H1 (cell line): ENCODE data around the gene GRID1. TPM values are rescaled to one million over a fixed set of nuclear protein-coding genes. Genes with fewer than 3 reads are reported as not detected.

Source experiments
- CTCF ChIA-PET: fragments of 300-600 bp; sonication (Branson Sonifier 250); formaldehyde crosslinking; loops from one replicate; lab custom pipeline; 2021; ENCODE audit not compliant: partially characterized antibody; lab: Charles Lee
- POLR2A ChIA-PET: fragments of 300-600 bp; sonication (Branson Sonifier 250); formaldehyde crosslinking; loops from one replicate; lab custom pipeline; 2021; ENCODE audit warnings: inconsistent platforms; ENCODE audit not compliant: partially characterized antibody; lab: Charles Lee
- DNase-seq, 2 experiments: peaks; one replicate each; pipeline versions ENCODE4 v3.0.0 to v3.0.0-alpha.2; 2010 to 2022; ENCODE audit warnings: low spot score in 2 of 2, low read depth in 1 of 2, mixed read lengths in 1 of 2
- FAIRE-seq: peaks from 2 replicates; lab custom pipeline; 2011; peaks lifted over from hg19 to GRCh38; lab: Jason Lieb, UNC
- H2AFZ ChIP-seq: 2 replicates; pipeline ENCODE4 v1.8.1; 2012; ENCODE audit warnings: low read length, inconsistent platforms
- H2AK5ac ChIP-seq: 2 replicates; pipeline ENCODE4 v1.6.1; 2013; ENCODE audit warnings: low read depth, low read length
- H2BK120ac ChIP-seq: replicated peaks from 2 replicates; pipeline ENCODE3; 2013; ENCODE audit warnings: low read depth, low read length, inconsistent platforms
- H2BK12ac ChIP-seq: 2 replicates; pipeline ENCODE4 v1.6.1; 2013; ENCODE audit warnings: low read depth, low read length
- H2BK15ac ChIP-seq: 2 replicates; pipeline ENCODE4 v1.6.1; 2013; ENCODE audit warnings: low read length
- H2BK20ac ChIP-seq: 2 replicates; pipeline ENCODE4 v1.6.1; 2013; ENCODE audit warnings: low read length
- H2BK5ac ChIP-seq: 2 replicates; pipeline ENCODE4 v1.6.1; 2013; ENCODE audit warnings: low read depth, low read length
- H3K14ac ChIP-seq: 2 replicates; pipeline ENCODE4 v1.6.1; 2013; ENCODE audit warnings: inconsistent platforms; ENCODE audit not compliant: insufficient read length
- H3K18ac ChIP-seq: 2 replicates; pipeline ENCODE4 v1.6.1; 2013; ENCODE audit warnings: low read length; ENCODE audit errors: extremely low read depth
- H3K23ac ChIP-seq: 2 replicates; pipeline ENCODE4 v1.6.1; 2013; ENCODE audit warnings: inconsistent platforms; ENCODE audit not compliant: insufficient read length
- H3K23me2 ChIP-seq: 2 replicates; pipeline ENCODE4 v1.6.1; 2013; ENCODE audit warnings: low read depth, low read length
- H3K27ac ChIP-seq: 2 replicates; pipeline ENCODE4 v1.6.1; 2011; ENCODE audit warnings: low read depth, low read length, inconsistent platforms
- H3K27me3 ChIP-seq, 4 experiments: replicated peaks in 1 of 4; 1 replicate in 1 of 4; 2 replicates in 3 of 4; pipeline versions ENCODE4 v1.6.1 to v1.8.1; 2011 to 2013; ENCODE audit warnings: low read length in 3 of 4, mild to moderate bottlenecking in 3 of 4, inconsistent platforms in 2 of 4, mixed read lengths in 2 of 4, moderate library complexity in 1 of 4; ENCODE audit not compliant: control insufficient read depth in 3 of 4, insufficient read depth in 3 of 4; ENCODE audit errors: extremely low read depth in 1 of 4
- H3K36me3 ChIP-seq, 4 experiments: 2 replicates each; pipeline versions ENCODE4 v1.6.1 to v1.8.1; 2011 to 2013; ENCODE audit warnings: mild to moderate bottlenecking in 4 of 4, low read length in 3 of 4, moderate library complexity in 2 of 4, control low read depth in 1 of 4, inconsistent platforms in 1 of 4; ENCODE audit not compliant: insufficient read depth in 4 of 4, control insufficient read depth in 2 of 4
- H3K4ac ChIP-seq: replicated peaks from 2 replicates; pipeline ENCODE3; 2013; ENCODE audit warnings: low read length, low read depth, mixed read lengths, inconsistent platforms; ENCODE audit not compliant: insufficient read length
- H3K4me1 ChIP-seq, 4 experiments: replicated peaks in 1 of 4; 1 replicate in 1 of 4; 2 replicates in 3 of 4; pipeline versions ENCODE4 v1.6.1 to v1.8.1; 2011 to 2013; ENCODE audit warnings: low read length in 3 of 4, inconsistent platforms in 2 of 4, mixed read lengths in 1 of 4; ENCODE audit not compliant: insufficient read depth in 4 of 4, control insufficient read depth in 3 of 4
- H3K4me2 ChIP-seq, 2 experiments: 2 replicates each; pipeline versions ENCODE4 v1.6.1 to v1.8.1; 2011 to 2013; ENCODE audit warnings: low read depth in 2 of 2, low read length in 2 of 2, control low read depth in 1 of 2, inconsistent platforms in 1 of 2, mild to moderate bottlenecking in 1 of 2; ENCODE audit not compliant: insufficient read depth in 1 of 2
- H3K4me3 ChIP-seq, 4 experiments: fragments of 200-600, 300-600 bp in 1 of 4; sonication (generic), shearing (Covaris generic), sonication (Bioruptor Twin) in 1 of 4; 2 replicates each; pipeline versions ENCODE4 v1.5.1 to v1.8.1; 2011 to 2016; ENCODE audit warnings: low read length in 4 of 4, low read depth in 3 of 4, control low read depth in 2 of 4, inconsistent platforms in 2 of 4, mild to moderate bottlenecking in 2 of 4, mixed read lengths in 1 of 4, moderate library complexity in 1 of 4; ENCODE audit not compliant: insufficient read depth in 2 of 4; ENCODE audit errors: extremely low read depth in 1 of 4
- H3K56ac ChIP-seq: replicated peaks from 2 replicates; pipeline ENCODE3; 2013; ENCODE audit warnings: low read depth, mild to moderate bottlenecking, mixed read lengths, low read length, inconsistent platforms; ENCODE audit not compliant: insufficient read length
- H3K79me1 ChIP-seq: 2 replicates; pipeline ENCODE4 v1.6.1; 2013; ENCODE audit warnings: low read depth, low read length, control low read depth
- H3K79me2 ChIP-seq, 2 experiments: 2 replicates each; pipeline versions ENCODE4 v1.6.1 to v1.8.1; 2012 to 2013; ENCODE audit warnings: low read length in 2 of 2, mild to moderate bottlenecking in 2 of 2, inconsistent platforms in 1 of 2; ENCODE audit not compliant: insufficient read depth in 2 of 2, control insufficient read depth in 1 of 2
- H3K9ac ChIP-seq, 4 experiments: replicated peaks in 1 of 4; 1 replicate in 1 of 4; 2 replicates in 3 of 4; pipeline versions ENCODE4 v1.6.1 to v1.8.1; 2011 to 2013; ENCODE audit warnings: low read depth in 3 of 4, low read length in 3 of 4, control low read depth in 2 of 4, mild to moderate bottlenecking in 2 of 4, moderate library complexity in 2 of 4, inconsistent platforms in 1 of 4; ENCODE audit errors: extremely low read depth in 1 of 4
- H3K9me3 ChIP-seq, 2 experiments: 2 replicates each; pipeline versions ENCODE4 v1.6.1 to v1.8.1; 2012 to 2013; ENCODE audit warnings: mild to moderate bottlenecking in 2 of 2, moderate library complexity in 2 of 2, control low read depth in 1 of 2, inconsistent platforms in 1 of 2, low read depth in 1 of 2, low read length in 1 of 2, mixed read lengths in 1 of 2; ENCODE audit not compliant: insufficient read depth in 2 of 2
- H4K20me1 ChIP-seq, 2 experiments: replicated peaks in 1 of 2; 2 replicates each; pipeline versions ENCODE3 to v1.8.1; 2011 to 2013; ENCODE audit warnings: inconsistent platforms in 2 of 2, low read length in 2 of 2, mild to moderate bottlenecking in 1 of 2; ENCODE audit not compliant: insufficient read depth in 2 of 2, control insufficient read depth in 1 of 2
- H4K5ac ChIP-seq: 2 replicates; pipeline ENCODE4 v1.6.1; 2013; ENCODE audit warnings: low read length, low read depth, mixed read lengths, inconsistent platforms; ENCODE audit not compliant: insufficient read length
- H4K8ac ChIP-seq: 2 replicates; pipeline ENCODE4 v1.8.0; 2013; ENCODE audit warnings: mild to moderate bottlenecking, moderate library complexity, low read length, inconsistent platforms; ENCODE audit not compliant: insufficient read depth; ENCODE audit errors: extremely low read depth
- H4K91ac ChIP-seq: replicated peaks from 2 replicates; pipeline ENCODE3; 2013; ENCODE audit warnings: low read length, mixed read lengths, inconsistent platforms; ENCODE audit not compliant: insufficient read length
- CBX8 ChIP-seq: fragments of 300-800, 300-1000 bp; sonication (generic); IDR thresholded peaks from 2 replicates; pipeline ENCODE4 v1.7.1; 2016; ENCODE audit warnings: low read depth, low read length, borderline replicate concordance
- CTCF ChIP-seq, 3 experiments: IDR thresholded peaks; 1 replicate in 2 of 3; 2 replicates in 1 of 3; pipeline versions ENCODE4 v1.5.1 to v1.6.1; 2011; ENCODE audit warnings: low read length in 3 of 3, mild to moderate bottlenecking in 3 of 3, inconsistent platforms in 2 of 3, low read depth in 1 of 3, moderate library complexity in 1 of 3; ENCODE audit not compliant: insufficient read depth in 1 of 3; ENCODE audit errors: control extremely low read depth in 1 of 3
- HDAC2 ChIP-seq, 2 experiments: fragments of 300-600 bp in 1 of 2; sonication (generic) in 1 of 2; IDR thresholded peaks; 2 replicates each; pipeline ENCODE4 v1.6.1; 2011 to 2012; ENCODE audit warnings: low read depth in 2 of 2, low read length in 2 of 2, mild to moderate bottlenecking in 2 of 2, moderate library complexity in 2 of 2, borderline replicate concordance in 1 of 2, inconsistent platforms in 1 of 2
- KDM1A ChIP-seq: fragments of 200-600, 300-600 bp; sonication (generic); IDR thresholded peaks from 2 replicates; pipeline ENCODE4 v1.7.1; 2016; ENCODE audit warnings: mild to moderate bottlenecking, low read length, borderline replicate concordance
- POLR2AphosphoS5 ChIP-seq: IDR thresholded peaks from 2 replicates; pipeline ENCODE4 v1.6.1; 2011; ENCODE audit warnings: low read depth, low read length
- SAP30 ChIP-seq: fragments of 300-600 bp; sonication (generic); IDR thresholded peaks from 2 replicates; pipeline ENCODE4 v1.7.1; 2012; ENCODE audit warnings: low read length, moderate library complexity, mild to moderate bottlenecking, inconsistent platforms; ENCODE audit not compliant: insufficient read depth, insufficient replicate concordance
- TBP ChIP-seq: IDR thresholded peaks from 2 replicates; pipeline ENCODE4 v1.6.1; 2011; ENCODE audit warnings: low read depth, low read length, improper control_type of control experiment
- TEAD4 ChIP-seq: IDR thresholded peaks from 2 replicates; pipeline ENCODE4 v1.6.1; 2012; ENCODE audit warnings: low read depth, low read length, inconsistent platforms, mixed read lengths
- WGBS, 2 experiments: shearing (Covaris generic) in 1 of 2; methylation state at CpG; one replicate each; pipeline versions ENCODE4 v1.1.6 to v1.1.7; 2013 to 2015; ENCODE audit warnings: low lambda C conversion rate in 2 of 2, mixed read lengths in 2 of 2, inconsistent platforms in 1 of 2, low coverage in 1 of 2, missing lambda C conversion rate in 1 of 2; ENCODE audit not compliant: insufficient replicate concordance in 2 of 2, insufficient coverage in 1 of 2, insufficient read length in 1 of 2; ENCODE audit errors: extremely low coverage in 1 of 2, missing lambda C conversion rate in 1 of 2; 5-methylcytosine and 5-hydroxymethylcytosine counted together
- polyA plus RNA-seq, 7 experiments: library from polyadenylated mRNA; depleted of rRNA in 3 of 7; stranded (reverse) in 5 of 7; unstranded in 2 of 7; fragments of >200 nt in 5 of 7; fragments of 200-250 nt in 2 of 7; gene quantifications; 1 replicate in 5 of 7; 2 replicates in 1 of 7; 4 replicates in 1 of 7; pipeline versions ENCODE4 v1.2.1 to v1.2.3, GENCODE V29; 2011 to 2013; ENCODE audit warnings: missing spikeins in 2 of 7, mixed read lengths in 2 of 7
- total RNA-seq: library from RNA; stranded (reverse); fragmentation: NEBNext Ultra II Directional; extraction: Animal tissue kit (Norgen Biotek cat#: 25700); gene quantifications from 2 replicates; pipeline ENCODE4 v1.2.1, GENCODE V29; 2021
- TF ChIP-seq, protein P1 (sequence below): IDR thresholded peaks from 2 replicates; pipeline ENCODE4 v1.6.1; 2012; ENCODE audit warnings: inconsistent platforms

GRID1 gene
- total and polyA plus RNA-seq, 2 of the 8 experiments (the other 6 are each of a cell fraction or from before 2014, with no cell fraction given), result 0.22 to 0.30 TPM

GRCh38 chr10:86254526-86255174 lies 111.9 kb downstream of the GRID1 start:
- POLR2A ChIA-PET, result interaction anchor here (1.1 kb wide), 1 partner anchor 12 kb away, joined by 3 read pairs; no protein-coding TSS in a partner anchor
- H2BK5ac ChIP-seq, result no peak overlapping the region
- H3K79me2 ChIP-seq, result no peaks in the 10 kb centered on the region
- no peak overlapping the region for H3K23ac ChIP-seq
- no peak overlapping the region for H3K4ac ChIP-seq
- no peaks in the 10 kb centered on the region for H4K20me1 ChIP-seq
- H3K36me3 ChIP-seq, result no peaks in the 10 kb centered on the region; a peak in 1 of 8 replicates
- H3K4me2 ChIP-seq, result no peak overlapping the region
- H3K14ac ChIP-seq, result no peak overlapping the region
- no peaks in the 10 kb centered on the region; the same call in 1 of the 2 replicates for H3K23me2 ChIP-seq
- H2BK20ac ChIP-seq, result no peak overlapping the region
- WGBS, 2 experiments, result 65% methylated on average over 6 of the region's 6 CpGs; no CpG with 5 or more reads in 1 of the 2 experiments
- no peak overlapping the region for H3K9ac ChIP-seq
- H3K27ac ChIP-seq, result no peak overlapping the region
- no peak overlapping the region for H4K5ac ChIP-seq
- H2BK120ac ChIP-seq, result no peak overlapping the region
- H3K79me1 ChIP-seq, result no peaks in the 10 kb centered on the region
- peaks cover 6 to 8% of the 10 kb centered on the region in 2 experiments for H3K9me3 ChIP-seq
- no peak overlapping the region for H2BK15ac ChIP-seq
- H3K4me3 ChIP-seq, result no peak overlapping the region
- no peak overlapping the region for H3K56ac ChIP-seq
- CTCF ChIA-PET, result interaction anchor here (0.7 to 15.7 kb wide), 16 partner anchors 8 to 141 kb away, joined by 3 to 137 read pairs (median 4); no protein-coding TSS in a partner anchor
- FAIRE-seq (no peak), DNase-seq (peak in 1 of 2 experiments; percentile 45)
- peaks cover 0 to 6% (median 5%) of the 10 kb centered on the region in 4 experiments; a peak in 4 of 7 replicates for H3K4me1 ChIP-seq
- H2AFZ ChIP-seq, result no peak overlapping the region
- H2BK12ac ChIP-seq, result no peak overlapping the region
- H4K8ac ChIP-seq, result no peak overlapping the region
- no peaks in the 10 kb centered on the region; a peak in 1 of 7 replicates for H3K27me3 ChIP-seq
- H4K91ac ChIP-seq, result no peak overlapping the region
- no peak overlapping the region for H3K18ac ChIP-seq
- no peak overlapping the region for H2AK5ac ChIP-seq
- TF ChIP-seq CTCF (IDR thresholded peaks at IDR 0.05; ENCODE audit: control extremely low read depth in 1 of 3, insufficient read depth in 1 of 3, low read depth in 1 of 3, low read length in 3 of 3), result no peak
- TF ChIP-seq HDAC2 (IDR thresholded peaks at IDR 0.05; ENCODE audit: borderline replicate concordance in 1 of 2, low read depth in 2 of 2, low read length in 2 of 2), result no peak
- no peak for TF ChIP-seq POLR2AphosphoS5
- TF ChIP-seq TBP, result no peak
- TF ChIP-seq SAP30, result no peak
- no peak for TF ChIP-seq CBX8
- TF ChIP-seq, protein P1, sequence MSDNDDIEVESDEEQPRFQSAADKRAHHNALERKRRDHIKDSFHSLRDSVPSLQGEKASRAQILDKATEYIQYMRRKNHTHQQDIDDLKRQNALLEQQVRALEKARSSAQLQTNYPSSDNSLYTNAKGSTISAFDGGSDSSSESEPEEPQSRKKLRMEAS, result no peak
- no peak for TF ChIP-seq TEAD4
- TF ChIP-seq KDM1A, result no peak
